WTC11 (cell line): ENCODE measurements around the gene EIF2S1. TPM values are rescaled to one million over a fixed set of nuclear protein-coding genes. Genes with fewer than 3 reads are reported as not detected.

ENCODE experiments used
- CBFB ChIP-seq: sonication (generic); formaldehyde crosslinking; IDR thresholded peaks from 2 replicates; pipeline ENCODE4 v1.8.1; 2022; ENCODE audit warnings: mild to moderate bottlenecking, low read depth, missing genetic modification reagents
- CREB1 ChIP-seq: sonication (generic); formaldehyde crosslinking; IDR thresholded peaks from 2 replicates; pipeline ENCODE4 v1.8.0; 2023; ENCODE audit warnings: mild to moderate bottlenecking, missing genetic modification reagents
- GTF2I ChIP-seq: fragments of 250-450 bp; sonication (Bioruptor Pico); conservative IDR thresholded peaks from 2 replicates; pipeline ENCODE4 v1.4.0; 2021; ENCODE audit warnings: mild to moderate bottlenecking
- JAZF1 ChIP-seq: fragments of 250-450 bp; sonication (Bioruptor Pico); IDR thresholded peaks from 2 replicates; pipeline ENCODE4 v1.9.0; 2021; ENCODE audit warnings: moderate library complexity, mild to moderate bottlenecking, inconsistent platforms
- KAT7 ChIP-seq: sonication (generic); formaldehyde crosslinking; IDR thresholded peaks from 2 replicates; pipeline ENCODE4 v1.8.1; 2023; ENCODE audit warnings: missing genetic modification reagents, mild to moderate bottlenecking, borderline replicate concordance
- NFATC4 ChIP-seq: fragments of 250-450 bp; sonication (Bioruptor Pico); IDR thresholded peaks from 2 replicates; pipeline ENCODE4 v1.9.0; 2021; ENCODE audit warnings: mild to moderate bottlenecking
- NR1H2 ChIP-seq: sonication (generic); formaldehyde crosslinking; IDR thresholded peaks from 2 replicates; pipeline ENCODE4 v1.9.0; 2021; ENCODE audit warnings: mild to moderate bottlenecking, moderate library complexity, missing genetic modification reagents
- ZNF138 ChIP-seq: sonication (generic); formaldehyde crosslinking; conservative IDR thresholded peaks from 2 replicates; pipeline ENCODE4 v1.8.1; 2022; ENCODE audit warnings: mild to moderate bottlenecking, moderate library complexity, missing genetic modification reagents
- ZNF263 ChIP-seq: sonication (generic); formaldehyde crosslinking; IDR thresholded peaks from 2 replicates; pipeline ENCODE4 v1.8.1; 2022; ENCODE audit warnings: low read depth, mild to moderate bottlenecking, moderate library complexity, missing genetic modification reagents
- total RNA-seq: library from RNA; stranded (reverse); gene quantifications from 3 replicates; pipeline ENCODE4 v1.2.3, GENCODE V29; 2021
- TF ChIP-seq, protein P1 (sequence below): sonication (generic); formaldehyde crosslinking; IDR thresholded peaks from 2 replicates; pipeline ENCODE4 v1.8.0; 2022; ENCODE audit warnings: mild to moderate bottlenecking, missing genetic modification reagents
- TF ChIP-seq, protein P2 (sequence below): sonication (generic); formaldehyde crosslinking; IDR thresholded peaks from 2 replicates; pipeline ENCODE4 v1.8.1; 2023; ENCODE audit warnings: mild to moderate bottlenecking, missing genetic modification reagents, moderate library complexity
- TF ChIP-seq, protein P3 (sequence below): sonication (generic); formaldehyde crosslinking; IDR thresholded peaks from 2 replicates; pipeline ENCODE4 v1.8.1; 2022; ENCODE audit warnings: missing genetic modification reagents, borderline replicate concordance
- TF ChIP-seq, protein P4 (sequence below): sonication (generic); formaldehyde crosslinking; IDR thresholded peaks from 2 replicates; pipeline ENCODE4 v1.8.1; 2023; ENCODE audit warnings: mild to moderate bottlenecking, missing genetic modification reagents, moderate library complexity
- TF ChIP-seq, protein P5 (sequence below): sonication (generic); formaldehyde crosslinking; IDR thresholded peaks from 2 replicates; pipeline ENCODE4 v1.8.0; 2023; ENCODE audit warnings: mild to moderate bottlenecking, missing genetic modification reagents
- TF ChIP-seq, protein P6 (sequence below): sonication (generic); formaldehyde crosslinking; IDR thresholded peaks from 2 replicates; pipeline ENCODE4 v1.8.1; 2022; ENCODE audit warnings: mild to moderate bottlenecking, moderate library complexity, missing genetic modification reagents
- TF ChIP-seq, protein P7 (sequence below): sonication (generic); formaldehyde crosslinking; IDR thresholded peaks from 2 replicates; pipeline ENCODE4 v1.8.1; 2023; ENCODE audit warnings: mild to moderate bottlenecking, missing genetic modification reagents
- TF ChIP-seq, protein P8 (sequence below): fragments of 250-450 bp; sonication (Bioruptor Pico); IDR thresholded peaks from 2 replicates; pipeline ENCODE4 v1.8.0; 2021; ENCODE audit warnings: mild to moderate bottlenecking
- TF ChIP-seq, protein P9 (sequence below): sonication (generic); formaldehyde crosslinking; IDR thresholded peaks from 2 replicates; pipeline ENCODE4 v1.8.1; 2022; ENCODE audit warnings: low read depth, missing genetic modification reagents, borderline replicate concordance
- TF ChIP-seq, protein P10 (sequence below): sonication (generic); formaldehyde crosslinking; IDR thresholded peaks from 2 replicates; pipeline ENCODE4 v1.8.0; 2022; ENCODE audit warnings: mild to moderate bottlenecking, missing genetic modification reagents
- TF ChIP-seq, protein P11 (sequence below): sonication (generic); formaldehyde crosslinking; IDR thresholded peaks from 2 replicates; pipeline ENCODE4 v1.8.0; 2022; ENCODE audit warnings: mild to moderate bottlenecking, missing genetic modification reagents
- TF ChIP-seq, protein P12 (sequence below): sonication (generic); formaldehyde crosslinking; IDR thresholded peaks from 2 replicates; pipeline ENCODE4 v1.8.1; 2023; ENCODE audit warnings: mild to moderate bottlenecking, moderate library complexity, missing genetic modification reagents

The EIF2S1 gene
- total RNA-seq, 1 experiment from 2014 or later, result 137 TPM

DNA sequence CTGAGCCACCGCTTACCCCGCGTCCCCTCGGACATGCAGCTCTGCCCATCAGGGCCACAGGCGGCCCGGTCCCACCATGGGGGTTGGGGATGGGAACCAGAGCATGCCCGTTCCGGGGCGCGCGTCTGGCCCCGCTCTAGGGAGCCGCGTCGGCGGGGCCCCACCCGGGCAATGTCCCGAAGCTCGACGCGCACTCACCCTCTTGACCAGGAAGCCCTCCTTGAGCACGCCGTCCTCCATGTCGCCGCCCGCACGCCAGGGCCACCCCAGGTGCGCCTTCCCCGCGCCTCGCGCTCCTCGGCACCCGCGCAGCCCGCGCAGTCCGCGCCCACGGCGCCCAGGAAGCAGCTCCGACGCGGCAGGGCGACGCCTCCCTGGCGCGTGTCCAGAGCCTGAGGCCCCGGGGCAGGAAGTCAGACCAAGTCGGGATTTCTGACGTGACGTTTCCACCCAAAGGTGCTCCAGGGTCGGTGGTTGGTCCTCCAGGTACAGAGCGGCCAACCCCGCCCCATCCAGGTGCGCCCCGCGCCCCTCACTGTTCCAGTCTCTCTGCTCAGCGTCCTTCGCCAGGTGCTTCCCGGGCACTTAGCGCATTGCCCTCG lies 51.8 kb downstream of the EIF2S1 start, which contains the start of gene PLEK2 (continued):
- no peak for TF ChIP-seq ZNF138 (CRISPR knock-in tag)
- TF ChIP-seq CBFB (CRISPR knock-in tag), result no peak
- TF ChIP-seq, protein P1, sequence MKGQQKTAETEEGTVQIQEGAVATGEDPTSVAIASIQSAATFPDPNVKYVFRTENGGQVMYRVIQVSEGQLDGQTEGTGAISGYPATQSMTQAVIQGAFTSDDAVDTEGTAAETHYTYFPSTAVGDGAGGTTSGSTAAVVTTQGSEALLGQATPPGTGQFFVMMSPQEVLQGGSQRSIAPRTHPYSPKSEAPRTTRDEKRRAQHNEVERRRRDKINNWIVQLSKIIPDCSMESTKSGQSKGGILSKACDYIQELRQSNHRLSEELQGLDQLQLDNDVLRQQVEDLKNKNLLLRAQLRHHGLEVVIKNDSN (CRISPR knock-in tag), result no peak
- no peak for TF ChIP-seq NFATC4 (CRISPR knock-in tag)
- TF ChIP-seq, protein P2, sequence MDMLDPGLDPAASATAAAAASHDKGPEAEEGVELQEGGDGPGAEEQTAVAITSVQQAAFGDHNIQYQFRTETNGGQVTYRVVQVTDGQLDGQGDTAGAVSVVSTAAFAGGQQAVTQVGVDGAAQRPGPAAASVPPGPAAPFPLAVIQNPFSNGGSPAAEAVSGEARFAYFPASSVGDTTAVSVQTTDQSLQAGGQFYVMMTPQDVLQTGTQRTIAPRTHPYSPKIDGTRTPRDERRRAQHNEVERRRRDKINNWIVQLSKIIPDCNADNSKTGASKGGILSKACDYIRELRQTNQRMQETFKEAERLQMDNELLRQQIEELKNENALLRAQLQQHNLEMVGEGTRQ (CRISPR knock-in tag), result no peak
- TF ChIP-seq, protein P3, sequence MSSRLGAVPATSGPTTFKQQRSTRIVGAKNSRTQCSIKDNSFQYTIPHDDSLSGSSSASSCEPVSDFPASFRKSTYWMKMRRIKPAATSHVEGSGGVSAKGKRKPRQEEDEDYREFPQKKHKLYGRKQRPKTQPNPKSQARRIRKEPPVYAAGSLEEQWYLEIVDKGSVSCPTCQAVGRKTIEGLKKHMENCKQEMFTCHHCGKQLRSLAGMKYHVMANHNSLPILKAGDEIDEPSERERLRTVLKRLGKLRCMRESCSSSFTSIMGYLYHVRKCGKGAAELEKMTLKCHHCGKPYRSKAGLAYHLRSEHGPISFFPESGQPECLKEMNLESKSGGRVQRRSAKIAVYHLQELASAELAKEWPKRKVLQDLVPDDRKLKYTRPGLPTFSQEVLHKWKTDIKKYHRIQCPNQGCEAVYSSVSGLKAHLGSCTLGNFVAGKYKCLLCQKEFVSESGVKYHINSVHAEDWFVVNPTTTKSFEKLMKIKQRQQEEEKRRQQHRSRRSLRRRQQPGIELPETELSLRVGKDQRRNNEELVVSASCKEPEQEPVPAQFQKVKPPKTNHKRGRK (CRISPR knock-in tag), result no peak
- TF ChIP-seq, protein P4, sequence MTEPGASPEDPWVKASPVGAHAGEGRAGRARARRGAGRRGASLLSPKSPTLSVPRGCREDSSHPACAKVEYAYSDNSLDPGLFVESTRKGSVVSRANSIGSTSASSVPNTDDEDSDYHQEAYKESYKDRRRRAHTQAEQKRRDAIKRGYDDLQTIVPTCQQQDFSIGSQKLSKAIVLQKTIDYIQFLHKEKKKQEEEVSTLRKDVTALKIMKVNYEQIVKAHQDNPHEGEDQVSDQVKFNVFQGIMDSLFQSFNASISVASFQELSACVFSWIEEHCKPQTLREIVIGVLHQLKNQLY, result no peak
- TF ChIP-seq, protein P5, sequence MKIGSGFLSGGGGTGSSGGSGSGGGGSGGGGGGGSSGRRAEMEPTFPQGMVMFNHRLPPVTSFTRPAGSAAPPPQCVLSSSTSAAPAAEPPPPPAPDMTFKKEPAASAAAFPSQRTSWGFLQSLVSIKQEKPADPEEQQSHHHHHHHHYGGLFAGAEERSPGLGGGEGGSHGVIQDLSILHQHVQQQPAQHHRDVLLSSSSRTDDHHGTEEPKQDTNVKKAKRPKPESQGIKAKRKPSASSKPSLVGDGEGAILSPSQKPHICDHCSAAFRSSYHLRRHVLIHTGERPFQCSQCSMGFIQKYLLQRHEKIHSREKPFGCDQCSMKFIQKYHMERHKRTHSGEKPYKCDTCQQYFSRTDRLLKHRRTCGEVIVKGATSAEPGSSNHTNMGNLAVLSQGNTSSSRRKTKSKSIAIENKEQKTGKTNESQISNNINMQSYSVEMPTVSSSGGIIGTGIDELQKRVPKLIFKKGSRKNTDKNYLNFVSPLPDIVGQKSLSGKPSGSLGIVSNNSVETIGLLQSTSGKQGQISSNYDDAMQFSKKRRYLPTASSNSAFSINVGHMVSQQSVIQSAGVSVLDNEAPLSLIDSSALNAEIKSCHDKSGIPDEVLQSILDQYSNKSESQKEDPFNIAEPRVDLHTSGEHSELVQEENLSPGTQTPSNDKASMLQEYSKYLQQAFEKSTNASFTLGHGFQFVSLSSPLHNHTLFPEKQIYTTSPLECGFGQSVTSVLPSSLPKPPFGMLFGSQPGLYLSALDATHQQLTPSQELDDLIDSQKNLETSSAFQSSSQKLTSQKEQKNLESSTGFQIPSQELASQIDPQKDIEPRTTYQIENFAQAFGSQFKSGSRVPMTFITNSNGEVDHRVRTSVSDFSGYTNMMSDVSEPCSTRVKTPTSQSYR, result no peak
- no peak for TF ChIP-seq JAZF1 (CRISPR knock-in tag)
- TF ChIP-seq GTF2I (CRISPR knock-in tag), result no peak
- TF ChIP-seq, protein P6, sequence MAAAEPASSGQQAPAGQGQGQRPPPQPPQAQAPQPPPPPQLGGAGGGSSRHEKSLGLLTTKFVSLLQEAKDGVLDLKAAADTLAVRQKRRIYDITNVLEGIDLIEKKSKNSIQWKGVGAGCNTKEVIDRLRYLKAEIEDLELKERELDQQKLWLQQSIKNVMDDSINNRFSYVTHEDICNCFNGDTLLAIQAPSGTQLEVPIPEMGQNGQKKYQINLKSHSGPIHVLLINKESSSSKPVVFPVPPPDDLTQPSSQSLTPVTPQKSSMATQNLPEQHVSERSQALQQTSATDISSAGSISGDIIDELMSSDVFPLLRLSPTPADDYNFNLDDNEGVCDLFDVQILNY (CRISPR knock-in tag), result 0 out of 2 replicates have a peak, but pooled peaks have one; percentile 55
- TF ChIP-seq, protein P7, sequence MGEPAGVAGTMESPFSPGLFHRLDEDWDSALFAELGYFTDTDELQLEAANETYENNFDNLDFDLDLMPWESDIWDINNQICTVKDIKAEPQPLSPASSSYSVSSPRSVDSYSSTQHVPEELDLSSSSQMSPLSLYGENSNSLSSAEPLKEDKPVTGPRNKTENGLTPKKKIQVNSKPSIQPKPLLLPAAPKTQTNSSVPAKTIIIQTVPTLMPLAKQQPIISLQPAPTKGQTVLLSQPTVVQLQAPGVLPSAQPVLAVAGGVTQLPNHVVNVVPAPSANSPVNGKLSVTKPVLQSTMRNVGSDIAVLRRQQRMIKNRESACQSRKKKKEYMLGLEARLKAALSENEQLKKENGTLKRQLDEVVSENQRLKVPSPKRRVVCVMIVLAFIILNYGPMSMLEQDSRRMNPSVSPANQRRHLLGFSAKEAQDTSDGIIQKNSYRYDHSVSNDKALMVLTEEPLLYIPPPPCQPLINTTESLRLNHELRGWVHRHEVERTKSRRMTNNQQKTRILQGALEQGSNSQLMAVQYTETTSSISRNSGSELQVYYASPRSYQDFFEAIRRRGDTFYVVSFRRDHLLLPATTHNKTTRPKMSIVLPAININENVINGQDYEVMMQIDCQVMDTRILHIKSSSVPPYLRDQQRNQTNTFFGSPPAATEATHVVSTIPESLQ (CRISPR knock-in tag), result no peak
- TF ChIP-seq ZNF263 (CRISPR knock-in tag), result peak; percentile 71; the same call in 1 of the 2 replicates
- TF ChIP-seq, protein P8, sequence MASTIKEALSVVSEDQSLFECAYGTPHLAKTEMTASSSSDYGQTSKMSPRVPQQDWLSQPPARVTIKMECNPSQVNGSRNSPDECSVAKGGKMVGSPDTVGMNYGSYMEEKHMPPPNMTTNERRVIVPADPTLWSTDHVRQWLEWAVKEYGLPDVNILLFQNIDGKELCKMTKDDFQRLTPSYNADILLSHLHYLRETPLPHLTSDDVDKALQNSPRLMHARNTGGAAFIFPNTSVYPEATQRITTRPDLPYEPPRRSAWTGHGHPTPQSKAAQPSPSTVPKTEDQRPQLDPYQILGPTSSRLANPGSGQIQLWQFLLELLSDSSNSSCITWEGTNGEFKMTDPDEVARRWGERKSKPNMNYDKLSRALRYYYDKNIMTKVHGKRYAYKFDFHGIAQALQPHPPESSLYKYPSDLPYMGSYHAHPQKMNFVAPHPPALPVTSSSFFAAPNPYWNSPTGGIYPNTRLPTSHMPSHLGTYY, result no peak
- TF ChIP-seq, protein P9, sequence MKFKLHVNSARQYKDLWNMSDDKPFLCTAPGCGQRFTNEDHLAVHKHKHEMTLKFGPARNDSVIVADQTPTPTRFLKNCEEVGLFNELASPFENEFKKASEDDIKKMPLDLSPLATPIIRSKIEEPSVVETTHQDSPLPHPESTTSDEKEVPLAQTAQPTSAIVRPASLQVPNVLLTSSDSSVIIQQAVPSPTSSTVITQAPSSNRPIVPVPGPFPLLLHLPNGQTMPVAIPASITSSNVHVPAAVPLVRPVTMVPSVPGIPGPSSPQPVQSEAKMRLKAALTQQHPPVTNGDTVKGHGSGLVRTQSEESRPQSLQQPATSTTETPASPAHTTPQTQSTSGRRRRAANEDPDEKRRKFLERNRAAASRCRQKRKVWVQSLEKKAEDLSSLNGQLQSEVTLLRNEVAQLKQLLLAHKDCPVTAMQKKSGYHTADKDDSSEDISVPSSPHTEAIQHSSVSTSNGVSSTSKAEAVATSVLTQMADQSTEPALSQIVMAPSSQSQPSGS, result no peak
- no peak for TF ChIP-seq NR1H2
- 0 out of 2 replicates have a peak, but pooled peaks have one; percentile 34 for TF ChIP-seq KAT7 (CRISPR knock-in tag)
- TF ChIP-seq CREB1 (CRISPR knock-in tag), result no peak
- TF ChIP-seq, protein P10, sequence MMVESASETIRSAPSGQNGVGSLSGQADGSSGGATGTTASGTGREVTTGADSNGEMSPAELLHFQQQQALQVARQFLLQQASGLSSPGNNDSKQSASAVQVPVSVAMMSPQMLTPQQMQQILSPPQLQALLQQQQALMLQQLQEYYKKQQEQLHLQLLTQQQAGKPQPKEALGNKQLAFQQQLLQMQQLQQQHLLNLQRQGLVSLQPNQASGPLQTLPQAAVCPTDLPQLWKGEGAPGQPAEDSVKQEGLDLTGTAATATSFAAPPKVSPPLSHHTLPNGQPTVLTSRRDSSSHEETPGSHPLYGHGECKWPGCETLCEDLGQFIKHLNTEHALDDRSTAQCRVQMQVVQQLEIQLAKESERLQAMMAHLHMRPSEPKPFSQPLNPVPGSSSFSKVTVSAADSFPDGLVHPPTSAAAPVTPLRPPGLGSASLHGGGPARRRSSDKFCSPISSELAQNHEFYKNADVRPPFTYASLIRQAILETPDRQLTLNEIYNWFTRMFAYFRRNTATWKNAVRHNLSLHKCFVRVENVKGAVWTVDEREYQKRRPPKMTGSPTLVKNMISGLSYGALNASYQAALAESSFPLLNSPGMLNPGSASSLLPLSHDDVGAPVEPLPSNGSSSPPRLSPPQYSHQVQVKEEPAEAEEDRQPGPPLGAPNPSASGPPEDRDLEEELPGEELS, result peak; percentile 78; the same call in 1 of the 2 replicates
- TF ChIP-seq, protein P11, sequence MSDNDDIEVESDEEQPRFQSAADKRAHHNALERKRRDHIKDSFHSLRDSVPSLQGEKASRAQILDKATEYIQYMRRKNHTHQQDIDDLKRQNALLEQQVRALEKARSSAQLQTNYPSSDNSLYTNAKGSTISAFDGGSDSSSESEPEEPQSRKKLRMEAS (CRISPR knock-in tag), result peak; percentile 60; the same call in 1 of the 2 replicates
- TF ChIP-seq, protein P12, sequence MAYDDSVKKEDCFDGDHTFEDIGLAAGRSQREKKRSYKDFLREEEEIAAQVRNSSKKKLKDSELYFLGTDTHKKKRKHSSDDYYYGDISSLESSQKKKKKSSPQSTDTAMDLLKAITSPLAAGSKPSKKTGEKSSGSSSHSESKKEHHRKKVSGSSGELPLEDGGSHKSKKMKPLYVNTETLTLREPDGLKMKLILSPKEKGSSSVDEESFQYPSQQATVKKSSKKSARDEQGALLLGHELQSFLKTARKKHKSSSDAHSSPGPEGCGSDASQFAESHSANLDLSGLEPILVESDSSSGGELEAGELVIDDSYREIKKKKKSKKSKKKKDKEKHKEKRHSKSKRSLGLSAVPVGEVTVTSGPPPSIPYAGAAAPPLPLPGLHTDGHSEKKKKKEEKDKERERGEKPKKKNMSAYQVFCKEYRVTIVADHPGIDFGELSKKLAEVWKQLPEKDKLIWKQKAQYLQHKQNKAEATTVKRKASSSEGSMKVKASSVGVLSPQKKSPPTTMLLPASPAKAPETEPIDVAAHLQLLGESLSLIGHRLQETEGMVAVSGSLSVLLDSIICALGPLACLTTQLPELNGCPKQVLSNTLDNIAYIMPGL (CRISPR knock-in tag), result peak; percentile 83; the same call in 1 of the 2 replicates
